ENCODE results near the gene ZNF862.

ZNF862 gene

GRCh38 chr7:149801816-149802215 lies 36.4 kb upstream of the ZNF862 start:
- no peaks in the 10 kb centered on the region for H3K27me3 Mint-ChIP-seq
- H3K9me3 Mint-ChIP-seq (ENCODE audit: low read depth), result no peaks in the 10 kb centered on the region
- no peak overlapping the region for H3K27ac Mint-ChIP-seq
- H3K4me3 Mint-ChIP-seq, result no peak overlapping the region
- H3K4me1 Mint-ChIP-seq (ENCODE audit: low read depth), result peaks cover under 1% of the 10 kb centered on the region
- no peaks in the 10 kb centered on the region for H3K36me3 Mint-ChIP-seq

- H3K36me3 Mint-ChIP-seq, result no peaks in the 10 kb centered on the region
Observed at GRCh38 chr7:149802966-149803365, 35.2 kb upstream of the ZNF862 start.

GRCh38 chr7:149803551-149804074 lies 34.6 kb upstream of the ZNF862 start:
- Mint-ChIP-seq H3K27ac (no peak overlapping the region), H3K36me3 (no peaks in the 10 kb centered on the region), H3K9me3 (ENCODE audit: low read depth) (no peaks in the 10 kb centered on the region), H3K4me3 (no peak overlapping the region), H3K27me3 (no peaks in the 10 kb centered on the region), H3K4me1 (ENCODE audit: low read depth) (peaks cover 3% of the 10 kb centered on the region)

More at GRCh38 chr7:149802966-149803365, 35.2 kb upstream of the ZNF862 start:
- Mint-ChIP-seq H3K27me3 (no peaks in the 10 kb centered on the region), H3K27ac (no peak overlapping the region), H3K4me1 (ENCODE audit: low read depth) (peaks cover 3% of the 10 kb centered on the region), H3K4me3 (no peak overlapping the region), H3K9me3 (ENCODE audit: low read depth) (no peaks in the 10 kb centered on the region)

- Mint-ChIP-seq H3K27ac (no peak overlapping the region), H3K4me3 (no peak overlapping the region), H3K4me1 (ENCODE audit: low read depth) (peaks cover 3% of the 10 kb centered on the region), H3K27me3 (no peaks in the 10 kb centered on the region), H3K36me3 (no peaks in the 10 kb centered on the region), H3K9me3 (ENCODE audit: low read depth) (no peaks in the 10 kb centered on the region)
Observed at GRCh38 chr7:149804106-149804505, 34.1 kb upstream of the ZNF862 start.

GRCh38 chr7:149806726-149807125 lies 31.4 kb upstream of the ZNF862 start:
- no peaks in the 10 kb centered on the region for H3K9me3 Mint-ChIP-seq (ENCODE audit: low read depth)
- H3K27ac Mint-ChIP-seq, result no peak overlapping the region
- no peaks in the 10 kb centered on the region for H3K36me3 Mint-ChIP-seq
- H3K27me3 Mint-ChIP-seq, result no peaks in the 10 kb centered on the region
- H3K4me1 Mint-ChIP-seq (ENCODE audit: low read depth), result peaks cover 3% of the 10 kb centered on the region
- no peak overlapping the region for H3K4me3 Mint-ChIP-seq

- Mint-ChIP-seq H3K4me1 (ENCODE audit: low read depth) (peaks cover 5% of the 10 kb centered on the region), H3K9me3 (ENCODE audit: low read depth) (no peaks in the 10 kb centered on the region), H3K4me3 (no peak overlapping the region), H3K27me3 (no peaks in the 10 kb centered on the region), H3K27ac (no peak overlapping the region), H3K36me3 (no peaks in the 10 kb centered on the region)
Observed at GRCh38 chr7:149808311-149808710, 29.9 kb upstream of the ZNF862 start.

- no peak overlapping the region for H3K27ac Mint-ChIP-seq
- no peak overlapping the region for H3K4me3 Mint-ChIP-seq
- H3K4me1 Mint-ChIP-seq (ENCODE audit: low read depth), result peaks cover 7% of the 10 kb centered on the region
- no peaks in the 10 kb centered on the region for H3K9me3 Mint-ChIP-seq (ENCODE audit: low read depth)
- no peaks in the 10 kb centered on the region for H3K36me3 Mint-ChIP-seq
- H3K27me3 Mint-ChIP-seq, result no peaks in the 10 kb centered on the region
Observed at GRCh38 chr7:149809215-149809614, 29.0 kb upstream of the ZNF862 start.

- H3K4me1 Mint-ChIP-seq (ENCODE audit: low read depth), result peaks cover 7% of the 10 kb centered on the region
- H3K9me3 Mint-ChIP-seq (ENCODE audit: low read depth), result no peaks in the 10 kb centered on the region
- no peaks in the 10 kb centered on the region for H3K27me3 Mint-ChIP-seq
- H3K4me3 Mint-ChIP-seq, result no peak overlapping the region
- no peak overlapping the region for H3K27ac Mint-ChIP-seq
- no peaks in the 10 kb centered on the region for H3K36me3 Mint-ChIP-seq
Observed at GRCh38 chr7:149811221-149811620, 27.0 kb upstream of the ZNF862 start.

- H3K4me1 Mint-ChIP-seq (ENCODE audit: low read depth), result peaks cover 5% of the 10 kb centered on the region
- H3K27me3 Mint-ChIP-seq, result no peaks in the 10 kb centered on the region
- H3K36me3 Mint-ChIP-seq, result no peaks in the 10 kb centered on the region
- no peak overlapping the region for H3K4me3 Mint-ChIP-seq
- no peaks in the 10 kb centered on the region for H3K9me3 Mint-ChIP-seq (ENCODE audit: low read depth)
- no peak overlapping the region for H3K27ac Mint-ChIP-seq
Observed at GRCh38 chr7:149811831-149812490, 26.2 kb upstream of the ZNF862 start.

GRCh38 chr7:149813254-149814035 lies 24.7 kb upstream of the ZNF862 start:
- peaks cover 4% of the 10 kb centered on the region for H3K4me1 Mint-ChIP-seq (ENCODE audit: low read depth)
- no peaks in the 10 kb centered on the region for H3K9me3 Mint-ChIP-seq (ENCODE audit: low read depth)
- no peaks in the 10 kb centered on the region for H3K36me3 Mint-ChIP-seq
- no peak overlapping the region for H3K27ac Mint-ChIP-seq
- H3K4me3 Mint-ChIP-seq, result no peak overlapping the region
- no peaks in the 10 kb centered on the region for H3K27me3 Mint-ChIP-seq

- no peak overlapping the region for H3K27ac Mint-ChIP-seq
Observed at GRCh38 chr7:149814494-149814893, 23.7 kb upstream of the ZNF862 start.

GRCh38 chr7:149815121-149815520 lies 23.1 kb upstream of the ZNF862 start:
- Mint-ChIP-seq H3K36me3 (no peaks in the 10 kb centered on the region), H3K4me3 (no peak overlapping the region), H3K27ac (no peak overlapping the region), H3K9me3 (ENCODE audit: low read depth) (no peaks in the 10 kb centered on the region), H3K27me3 (no peaks in the 10 kb centered on the region), H3K4me1 (ENCODE audit: low read depth) (peaks cover 4% of the 10 kb centered on the region)

More at GRCh38 chr7:149814494-149814893, 23.7 kb upstream of the ZNF862 start:
- no peak overlapping the region for H3K4me3 Mint-ChIP-seq
- no peaks in the 10 kb centered on the region for H3K9me3 Mint-ChIP-seq (ENCODE audit: low read depth)
- no peaks in the 10 kb centered on the region for H3K27me3 Mint-ChIP-seq
- peaks cover 4% of the 10 kb centered on the region for H3K4me1 Mint-ChIP-seq (ENCODE audit: low read depth)
- no peaks in the 10 kb centered on the region for H3K36me3 Mint-ChIP-seq

GRCh38 chr7:149815661-149816266 lies 22.4 kb upstream of the ZNF862 start:
- no peaks in the 10 kb centered on the region for H3K27me3 Mint-ChIP-seq
- no peak overlapping the region for H3K4me3 Mint-ChIP-seq
- no peak overlapping the region for H3K27ac Mint-ChIP-seq
- H3K36me3 Mint-ChIP-seq, result no peaks in the 10 kb centered on the region
- H3K9me3 Mint-ChIP-seq (ENCODE audit: low read depth), result no peaks in the 10 kb centered on the region
- peaks cover 4% of the 10 kb centered on the region for H3K4me1 Mint-ChIP-seq (ENCODE audit: low read depth)

GRCh38 chr7:149816267-149816751 lies 21.9 kb upstream of the ZNF862 start:
- Mint-ChIP-seq H3K4me3 (no peak overlapping the region), H3K4me1 (ENCODE audit: low read depth) (peaks cover 4% of the 10 kb centered on the region), H3K36me3 (no peaks in the 10 kb centered on the region), H3K27ac (no peak overlapping the region), H3K27me3 (no peaks in the 10 kb centered on the region), H3K9me3 (ENCODE audit: low read depth) (no peaks in the 10 kb centered on the region)

GRCh38 chr7:149816794-149817193 lies 21.4 kb upstream of the ZNF862 start:
- Mint-ChIP-seq H3K4me1 (ENCODE audit: low read depth) (peaks cover 4% of the 10 kb centered on the region), H3K27ac (no peak overlapping the region), H3K27me3 (no peaks in the 10 kb centered on the region), H3K9me3 (ENCODE audit: low read depth) (no peaks in the 10 kb centered on the region), H3K4me3 (no peak overlapping the region), H3K36me3 (no peaks in the 10 kb centered on the region)
